H9 (cell line): Measurements from ENCODE around the gene SOX13. TPM values are rescaled to one million over a fixed set of nuclear protein-coding genes. Genes with fewer than 3 reads are reported as not detected.

ENCODE experiments used
- DNase-seq: peaks from one replicate; pipeline ENCODE4 v3.0.0-alpha.2; 2017
- H2AFZ ChIP-seq: one replicate; pipeline ENCODE4 v1.6.1; 2013; ENCODE audit warnings: mild to moderate bottlenecking, low read length, control low read depth, moderate library complexity
- H2AK5ac ChIP-seq: 2 replicates; pipeline ENCODE4 v1.6.1; 2013; ENCODE audit warnings: low read length, control low read depth, mixed read lengths; ENCODE audit not compliant: insufficient read length
- H2BK120ac ChIP-seq: one replicate; pipeline ENCODE4 v1.6.1; 2013; ENCODE audit warnings: low read depth, mild to moderate bottlenecking, low read length, control low read depth, inconsistent platforms; ENCODE audit not compliant: poor library complexity, severe bottlenecking
- H2BK12ac ChIP-seq: 2 replicates; pipeline ENCODE4 v1.6.1; 2013; ENCODE audit warnings: low read length, control low read depth, mixed read lengths, low read depth; ENCODE audit not compliant: insufficient read length
- H2BK15ac ChIP-seq: 2 replicates; pipeline ENCODE4 v1.6.1; 2013; ENCODE audit warnings: low read depth, low read length, control low read depth
- H2BK20ac ChIP-seq: one replicate; pipeline ENCODE4 v1.6.1; 2013; ENCODE audit warnings: low read depth, mild to moderate bottlenecking, low read length, control low read depth, inconsistent platforms; ENCODE audit not compliant: poor library complexity, severe bottlenecking
- H2BK5ac ChIP-seq: 2 replicates; pipeline ENCODE4 v1.6.1; 2013; ENCODE audit warnings: low read length, control low read depth, mixed read lengths; ENCODE audit not compliant: insufficient read length
- H3K14ac ChIP-seq: 2 replicates; pipeline ENCODE4 v1.6.1; 2013; ENCODE audit warnings: low read length, control low read depth; ENCODE audit not compliant: insufficient read depth
- H3K18ac ChIP-seq: 2 replicates; pipeline ENCODE4 v1.6.1; 2013; ENCODE audit warnings: low read depth, mild to moderate bottlenecking, mixed read lengths, low read length, control low read depth; ENCODE audit not compliant: insufficient read length
- H3K23ac ChIP-seq: 2 replicates; pipeline ENCODE4 v1.6.1; 2013; ENCODE audit warnings: low read length, control low read depth, mixed read lengths, low read depth; ENCODE audit not compliant: insufficient read length
- H3K23me2 ChIP-seq: 2 replicates; pipeline ENCODE4 v1.6.1; 2013; ENCODE audit warnings: low read depth, mild to moderate bottlenecking, mixed read lengths, low read length, control low read depth; ENCODE audit not compliant: insufficient read length, poor library complexity, severe bottlenecking
- H3K27ac ChIP-seq: 2 replicates; pipeline ENCODE4 v1.5.1; 2013; ENCODE audit warnings: low read length, control low read depth, mixed read lengths, low read depth; ENCODE audit not compliant: insufficient read length
- H3K27me3 ChIP-seq: 2 replicates; pipeline ENCODE4 v1.6.1; 2013; ENCODE audit warnings: low read length, control low read depth, inconsistent platforms; ENCODE audit not compliant: insufficient read depth
- H3K4ac ChIP-seq: 2 replicates; pipeline ENCODE4 v1.6.1; 2013; ENCODE audit warnings: low read depth, mild to moderate bottlenecking, control low read depth, inconsistent platforms, low read length, moderate library complexity
- H3K4me1 ChIP-seq: 2 replicates; pipeline ENCODE4 v1.6.1; 2013; ENCODE audit warnings: low read length, control low read depth, inconsistent platforms; ENCODE audit not compliant: insufficient read depth
- H3K4me2 ChIP-seq: 2 replicates; pipeline ENCODE4 v1.6.1; 2013; ENCODE audit warnings: low read length, control low read depth, mixed read lengths; ENCODE audit not compliant: insufficient read length, insufficient read depth
- H3K56ac ChIP-seq: 2 replicates; pipeline ENCODE4 v1.6.1; 2013; ENCODE audit warnings: low read depth, mild to moderate bottlenecking, mixed read lengths, low read length, control low read depth; ENCODE audit not compliant: insufficient read length
- H3K79me1 ChIP-seq: 2 replicates; pipeline ENCODE4 v1.6.1; 2013; ENCODE audit warnings: low read depth, mild to moderate bottlenecking, moderate library complexity, low read length, control low read depth, inconsistent platforms; ENCODE audit not compliant: insufficient read depth, poor library complexity, severe bottlenecking
- H3K79me2 ChIP-seq: 2 replicates; pipeline ENCODE4 v1.6.1; 2013; ENCODE audit warnings: low read length, control low read depth, inconsistent platforms; ENCODE audit not compliant: insufficient read depth
- H3K9ac ChIP-seq: 2 replicates; pipeline ENCODE4 v1.6.1; 2013; ENCODE audit warnings: low read length, control low read depth, mixed read lengths; ENCODE audit not compliant: insufficient read length; ENCODE audit errors: extremely low read depth
- H3K9me3 ChIP-seq: one replicate; pipeline ENCODE4 v1.6.1; 2013; ENCODE audit warnings: low read depth, low read length, inconsistent platforms; ENCODE audit not compliant: control insufficient read depth
- H3T11ph ChIP-seq: one replicate; pipeline ENCODE4 v1.6.1; 2013; ENCODE audit warnings: mild to moderate bottlenecking, low read length, control low read depth, inconsistent platforms
- H4K20me1 ChIP-seq: one replicate; pipeline ENCODE4 v1.6.1; 2013; ENCODE audit not compliant: control insufficient read depth, insufficient read length, insufficient read depth
- H4K5ac ChIP-seq: 2 replicates; pipeline ENCODE4 v1.6.1; 2013; ENCODE audit warnings: low read depth, mild to moderate bottlenecking, mixed read lengths, low read length, control low read depth; ENCODE audit not compliant: insufficient read length
- H4K8ac ChIP-seq: replicated peaks from 2 replicates; pipeline ENCODE4 v1.6.1; 2013; ENCODE audit warnings: low read length, control low read depth, mixed read lengths, low read depth; ENCODE audit not compliant: insufficient read length
- H4K91ac ChIP-seq: 2 replicates; pipeline ENCODE4 v1.6.1; 2013; ENCODE audit warnings: low read depth, mild to moderate bottlenecking, moderate library complexity, mixed read lengths, low read length, control low read depth; ENCODE audit not compliant: insufficient read length
- H3K27ac Mint-ChIP-seq, 3 experiments: 2 replicates in 2 of 3; 3 replicates in 1 of 3; pipeline ENCODE4 v1.8.0; 2020 to 2021; ENCODE audit warnings: mixed read lengths in 3 of 3, mild to moderate bottlenecking in 1 of 3, moderate library complexity in 1 of 3
- H3K27me3 Mint-ChIP-seq: 2 replicates; pipeline ENCODE4 v1.8.0; 2021; ENCODE audit warnings: low read depth, mild to moderate bottlenecking, moderate library complexity, mixed read lengths
- H3K36me3 Mint-ChIP-seq, 3 experiments: 2 replicates in 2 of 3; 3 replicates in 1 of 3; pipeline ENCODE4 v1.8.0; 2020 to 2021; ENCODE audit warnings: low read depth in 3 of 3, mixed read lengths in 3 of 3; ENCODE audit not compliant: insufficient read depth in 1 of 3
- H3K4me1 Mint-ChIP-seq, 2 experiments: 2 replicates each; pipeline ENCODE4 v1.8.0; 2020; ENCODE audit warnings: mixed read lengths in 2 of 2
- H3K4me3 Mint-ChIP-seq, 2 experiments: 2 replicates in 1 of 2; 3 replicates in 1 of 2; pipeline ENCODE4 v1.8.0; 2020 to 2021; ENCODE audit warnings: mild to moderate bottlenecking in 2 of 2, mixed read lengths in 2 of 2, moderate library complexity in 1 of 2
- H3K9me3 Mint-ChIP-seq, 2 experiments: 2 replicates in 1 of 2; 3 replicates in 1 of 2; pipeline ENCODE4 v1.8.0; 2020; ENCODE audit warnings: mild to moderate bottlenecking in 2 of 2, mixed read lengths in 2 of 2, moderate library complexity in 1 of 2
- WGBS: extraction: QIAGEN DNeasy Blood & Tissue Kit; methylation state at CpG from one replicate; pipeline ENCODE4 v1.1.7; 2013; ENCODE audit warnings: missing lambda C conversion rate, low lambda C conversion rate, mixed read lengths; ENCODE audit not compliant: insufficient read length; ENCODE audit errors: extremely low coverage; 5-methylcytosine and 5-hydroxymethylcytosine counted together
- total RNA-seq: library from RNA; stranded (reverse); gene quantifications from 2 replicates; pipeline ENCODE4 v1.2.1, GENCODE V29; 2021
- TF ChIP-seq, protein P1 (sequence below): fragments of 200-600 bp; sonication (generic); conservative IDR thresholded peaks from 3 replicates; pipeline ENCODE4 v1.8.0; 2021; ENCODE audit warnings: antibody characterized with exemption, mild to moderate bottlenecking

SOX13 gene
- total RNA-seq, 1 experiment from 2014 or later = 120 TPM

GRCh38 chr1:204053893-204054292 lies 19.0 kb upstream of the SOX13 start:
- Mint-ChIP-seq H3K27me3 (no peaks in the 10 kb centered on the region), H3K9me3 (no peaks in the 10 kb centered on the region; a peak in 1 of 5 replicates), H3K4me1 (peaks cover 7 to 12% of the 10 kb centered on the region in 2 experiments), H3K27ac (no peak overlapping the region), H3K4me3 (no peak overlapping the region), H3K36me3 (no peaks in the 10 kb centered on the region)
- no peak overlapping the region for H2AK5ac ChIP-seq
- no peak overlapping the region for H3K56ac ChIP-seq
- no peak overlapping the region for H2BK20ac ChIP-seq
- no peaks in the 10 kb centered on the region for H3K9me3 ChIP-seq
- H3K27me3 ChIP-seq = no peaks in the 10 kb centered on the region
- TF ChIP-seq, protein P1, sequence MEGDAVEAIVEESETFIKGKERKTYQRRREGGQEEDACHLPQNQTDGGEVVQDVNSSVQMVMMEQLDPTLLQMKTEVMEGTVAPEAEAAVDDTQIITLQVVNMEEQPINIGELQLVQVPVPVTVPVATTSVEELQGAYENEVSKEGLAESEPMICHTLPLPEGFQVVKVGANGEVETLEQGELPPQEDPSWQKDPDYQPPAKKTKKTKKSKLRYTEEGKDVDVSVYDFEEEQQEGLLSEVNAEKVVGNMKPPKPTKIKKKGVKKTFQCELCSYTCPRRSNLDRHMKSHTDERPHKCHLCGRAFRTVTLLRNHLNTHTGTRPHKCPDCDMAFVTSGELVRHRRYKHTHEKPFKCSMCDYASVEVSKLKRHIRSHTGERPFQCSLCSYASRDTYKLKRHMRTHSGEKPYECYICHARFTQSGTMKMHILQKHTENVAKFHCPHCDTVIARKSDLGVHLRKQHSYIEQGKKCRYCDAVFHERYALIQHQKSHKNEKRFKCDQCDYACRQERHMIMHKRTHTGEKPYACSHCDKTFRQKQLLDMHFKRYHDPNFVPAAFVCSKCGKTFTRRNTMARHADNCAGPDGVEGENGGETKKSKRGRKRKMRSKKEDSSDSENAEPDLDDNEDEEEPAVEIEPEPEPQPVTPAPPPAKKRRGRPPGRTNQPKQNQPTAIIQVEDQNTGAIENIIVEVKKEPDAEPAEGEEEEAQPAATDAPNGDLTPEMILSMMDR = no peak
- H3K4me1 ChIP-seq = no peaks in the 10 kb centered on the region; the same call in 1 of the 2 replicates
- H2BK5ac ChIP-seq = no peak overlapping the region
- no peak overlapping the region for H3K4ac ChIP-seq
- no peaks in the 10 kb centered on the region for H4K20me1 ChIP-seq
- no peak overlapping the region for H2BK12ac ChIP-seq
- no peak overlapping the region for H2BK120ac ChIP-seq
- H4K91ac ChIP-seq = no peak overlapping the region
- no peak overlapping the region for H3K4me2 ChIP-seq
- H3K18ac ChIP-seq = no peak overlapping the region
- H3T11ph ChIP-seq = no peak overlapping the region
- H3K23me2 ChIP-seq = no peaks in the 10 kb centered on the region
- DNase-seq = no peak
- no peak overlapping the region for H4K8ac ChIP-seq
- H3K79me1 ChIP-seq = no peaks in the 10 kb centered on the region
- no peak overlapping the region for H3K9ac ChIP-seq
- H4K5ac ChIP-seq = no peak overlapping the region
- no peaks in the 10 kb centered on the region; the same call in 1 of the 2 replicates for H3K79me2 ChIP-seq
- no peak overlapping the region for H2AFZ ChIP-seq
- no peak overlapping the region for H2BK15ac ChIP-seq
- WGBS = no CpG with 5 or more reads among the region's 2 CpGs
- no peak overlapping the region for H3K23ac ChIP-seq
- no peak overlapping the region for H3K27ac ChIP-seq
- H3K14ac ChIP-seq = no peak overlapping the region
